ENCODE data around the gene CHD9.
"Not testable (repeated sequence)": the region's sequence is repeated elsewhere in the genome, so short reads cannot be mapped to it uniquely, and the experiment has no call there.

The CHD9 gene

DNA sequence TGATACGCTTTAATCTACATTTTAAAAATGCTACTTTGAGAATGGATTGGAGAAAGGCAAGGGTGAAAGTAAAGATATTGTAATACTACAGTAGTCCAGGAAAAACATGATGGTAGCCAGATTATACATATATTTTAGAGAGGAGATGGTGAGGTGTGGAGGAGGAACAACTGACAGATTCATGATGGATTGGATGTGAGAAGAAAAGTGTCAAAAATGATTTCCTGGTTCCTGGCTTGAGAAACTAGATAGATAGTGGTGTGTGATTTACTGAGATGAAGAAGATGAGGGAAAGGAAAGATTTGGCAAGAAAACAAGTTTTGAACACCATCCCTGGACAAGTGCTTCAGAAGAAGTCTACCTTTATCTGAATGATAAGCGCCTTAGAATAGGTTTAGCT lies 80.5 kb downstream of the CHD9 start:
- DNase-seq: no peak

DNA sequence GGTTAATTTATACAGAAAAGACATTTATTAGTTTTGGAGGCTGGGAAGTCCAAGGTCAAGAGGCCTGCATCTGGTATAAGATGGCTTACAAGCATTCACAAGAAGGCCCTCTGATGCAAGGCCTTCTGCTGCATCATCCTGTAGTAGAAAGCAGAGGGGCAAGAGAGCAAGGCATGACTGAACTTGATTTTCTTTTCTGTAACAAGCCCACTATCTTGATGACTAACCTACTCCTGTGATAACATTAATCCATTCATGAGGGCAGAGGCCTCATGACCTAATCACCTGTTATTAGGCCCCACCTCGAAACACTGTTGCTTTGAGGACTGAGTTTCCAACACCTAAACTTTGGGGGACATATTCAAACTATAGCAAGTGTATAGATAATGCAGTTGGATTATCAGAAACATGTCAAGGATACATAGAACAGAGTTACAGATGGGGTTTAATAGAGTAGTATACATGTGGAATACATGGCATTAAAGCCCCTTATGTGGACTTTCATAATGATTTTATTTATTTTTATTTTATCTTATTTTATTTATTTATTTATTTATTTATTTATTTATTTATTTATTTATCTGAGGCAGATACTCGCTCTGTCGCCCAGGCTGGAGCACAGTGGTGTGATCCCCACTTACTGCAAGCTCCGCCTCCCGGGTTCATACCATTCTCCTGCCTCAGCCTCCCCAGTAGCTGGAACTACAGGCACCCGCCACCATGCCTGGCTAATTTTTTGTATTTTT lies 88.2 kb downstream of the CHD9 start:
- DNase-seq: no peak

DNA sequence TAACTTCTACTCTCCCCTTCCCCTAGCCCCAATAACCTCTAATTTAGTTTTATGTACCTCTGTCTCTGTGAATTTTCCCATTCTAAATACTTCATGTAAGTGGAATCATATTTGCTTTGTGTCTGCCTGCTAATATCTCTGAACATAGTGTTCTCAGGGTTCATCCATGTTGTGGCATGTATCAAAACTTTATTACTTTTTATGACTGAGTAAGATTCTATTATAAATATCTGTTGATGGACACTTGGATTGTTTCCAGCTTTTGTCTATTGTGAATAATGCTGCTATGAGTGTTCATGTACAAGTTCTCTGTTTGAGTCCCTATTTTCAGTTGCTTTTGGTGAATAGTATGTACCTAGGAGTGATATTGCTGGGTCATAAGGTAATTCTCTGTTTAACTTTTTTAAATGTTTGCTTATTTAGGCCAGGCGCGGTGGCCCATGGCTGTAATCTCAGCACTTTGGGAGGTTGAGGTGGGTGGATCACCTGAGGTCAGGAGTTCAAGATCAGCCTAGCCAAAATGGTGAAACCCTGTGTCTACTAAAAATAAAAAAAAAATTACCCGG lies 92.8 kb downstream of the CHD9 start:
- no peak for DNase-seq

DNA sequence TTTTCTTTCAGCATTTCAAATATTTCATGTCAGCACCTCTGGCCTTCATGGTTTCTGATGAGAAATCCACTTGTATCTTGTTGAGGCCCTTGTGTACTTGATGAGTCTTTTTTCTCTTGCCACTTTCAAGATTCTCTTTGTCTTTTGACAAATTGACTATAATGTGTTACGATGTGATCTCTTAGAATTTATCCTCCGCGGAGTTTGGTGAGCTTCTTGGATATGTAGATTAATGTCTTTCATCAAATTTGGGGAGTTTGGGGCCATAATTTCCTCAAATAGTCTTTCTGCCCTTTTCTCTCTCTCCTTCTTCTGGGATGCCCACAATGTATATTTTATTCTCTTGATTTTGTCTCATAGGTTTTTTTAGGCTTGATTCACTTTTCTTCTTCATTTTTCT lies 96.0 kb downstream of the CHD9 start:
- no peak for DNase-seq

DNA sequence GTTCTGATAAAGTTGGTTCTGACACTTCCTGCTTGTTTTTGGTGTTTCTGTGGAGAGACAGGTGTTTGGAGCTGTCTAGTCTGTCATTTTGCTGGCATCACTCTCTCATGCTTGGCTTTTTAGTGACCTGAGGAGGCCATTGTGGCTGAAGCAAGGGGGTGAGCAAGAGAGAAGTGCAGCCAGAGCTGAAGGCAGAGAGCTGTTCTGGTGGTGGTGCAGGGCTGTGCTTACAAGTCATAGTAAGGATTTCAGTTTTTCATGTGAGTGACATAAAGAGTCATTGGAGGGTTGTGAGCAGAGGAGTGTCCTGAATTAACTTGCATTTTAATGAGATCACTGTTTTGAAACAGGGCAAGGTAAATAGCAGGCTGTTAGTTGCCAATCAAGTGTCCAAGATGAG lies 97.5 kb downstream of the CHD9 start:
- no peak for DNase-seq

DNA sequence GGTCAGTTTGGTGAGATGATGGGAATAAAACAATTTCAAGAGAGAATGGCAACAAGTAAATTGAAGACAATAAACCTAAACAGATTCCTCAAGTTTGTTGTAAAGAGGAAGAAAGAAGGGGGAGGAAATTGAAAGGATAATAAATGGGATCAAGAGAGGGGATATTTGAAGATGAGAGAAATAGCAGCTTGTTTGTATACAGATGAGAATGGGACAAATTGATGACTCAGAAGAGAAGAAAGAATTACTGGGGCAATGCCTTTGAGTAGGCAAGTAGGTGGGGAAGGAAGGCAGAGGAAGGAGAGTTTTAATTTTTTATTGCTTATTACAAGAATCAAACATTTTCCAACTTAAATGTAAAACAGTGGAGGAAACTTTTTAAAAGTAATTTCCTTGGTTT lies 98.3 kb downstream of the CHD9 start:
- no peak for DNase-seq

DNA sequence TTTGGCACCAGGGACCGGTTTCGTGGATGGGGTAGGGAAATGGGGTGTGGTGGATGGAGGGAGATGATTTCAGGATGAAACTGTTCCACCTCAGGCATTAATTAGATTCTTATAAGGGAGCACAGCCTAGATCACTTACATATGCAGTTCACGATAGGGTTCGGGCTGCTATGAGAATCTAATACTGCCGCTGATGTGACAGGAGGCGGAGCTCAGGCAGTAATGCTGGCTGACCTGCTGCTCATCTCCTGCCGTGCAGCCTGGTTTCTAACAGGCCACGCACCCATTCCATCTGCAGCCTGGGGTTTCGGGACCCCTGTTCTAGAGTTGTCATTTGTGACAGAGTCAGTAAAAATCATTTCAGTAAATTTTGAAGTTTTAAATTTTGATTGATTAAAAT lies 99.7 kb downstream of the CHD9 start:
- DNase-seq: no peak

DNA sequence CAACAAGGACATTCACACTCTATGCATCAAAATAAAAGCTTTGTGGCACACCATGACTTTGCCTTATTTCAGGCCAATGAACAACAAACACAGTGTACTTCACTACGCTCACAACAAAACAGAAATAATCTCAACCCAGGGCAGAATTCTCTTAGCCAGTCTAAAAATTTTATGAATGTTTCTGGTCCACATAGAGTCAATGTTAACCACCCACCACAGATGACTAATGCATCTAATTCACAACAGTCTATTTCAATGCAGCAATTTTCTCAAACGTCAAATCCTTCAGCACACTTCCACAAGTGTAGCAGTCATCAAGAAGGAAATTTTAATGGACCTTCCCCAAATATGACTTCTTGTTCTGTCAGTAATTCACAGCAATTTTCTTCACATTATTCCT lies 101.7 kb downstream of the CHD9 start:
- no peak for DNase-seq

DNA sequence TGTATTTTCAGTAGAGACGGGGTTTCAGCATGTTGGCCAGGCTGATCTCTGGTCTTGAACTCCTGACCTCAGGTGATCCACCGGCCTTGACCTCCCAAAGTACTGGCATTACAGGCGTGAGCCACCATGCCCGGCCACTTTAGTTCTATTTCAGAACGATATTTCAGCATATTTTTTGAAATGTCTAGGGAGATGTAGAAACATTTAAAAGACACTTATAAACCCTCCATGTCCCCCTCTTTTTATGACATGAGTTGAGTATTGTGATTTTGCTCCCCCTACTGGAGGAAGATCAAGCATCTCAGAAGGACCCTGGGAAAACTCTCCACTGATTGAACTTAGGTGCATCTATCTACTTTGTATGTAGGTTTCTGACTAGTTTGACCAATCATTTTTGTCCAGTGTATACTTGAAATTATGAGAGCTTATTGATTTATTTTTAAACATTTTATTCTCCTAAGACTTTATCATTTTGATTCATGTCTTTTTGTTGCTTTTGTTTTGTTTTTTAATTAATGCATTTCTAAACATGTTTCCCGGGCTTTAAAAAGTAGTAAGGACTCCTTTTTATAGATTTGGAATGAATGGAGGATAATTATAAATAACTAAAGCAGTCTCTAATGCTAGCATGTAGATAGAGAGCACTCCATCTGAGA lies 105.1 kb downstream of the CHD9 start:
- peak; percentile 29 for DNase-seq

DNA sequence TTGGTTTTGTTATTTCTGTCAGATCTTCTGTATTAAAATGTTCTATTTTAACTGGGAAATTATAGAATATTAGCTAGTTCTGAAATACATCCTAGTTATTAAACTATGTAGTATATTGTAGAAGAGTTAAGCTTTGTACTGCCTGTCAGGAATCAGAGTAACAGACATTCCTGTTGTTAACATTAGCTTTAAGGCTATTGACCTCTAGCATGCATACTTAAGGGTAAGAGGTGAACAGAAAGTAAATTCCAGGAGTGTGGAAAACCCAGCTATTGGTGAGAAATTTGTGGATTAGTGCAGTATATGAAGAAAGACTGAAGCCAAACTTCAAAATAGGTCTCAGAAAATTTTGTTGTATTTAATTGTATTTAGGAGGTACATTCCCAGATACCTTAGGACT lies 111.3 kb downstream of the CHD9 start:
- DNase-seq: no peak

DNA sequence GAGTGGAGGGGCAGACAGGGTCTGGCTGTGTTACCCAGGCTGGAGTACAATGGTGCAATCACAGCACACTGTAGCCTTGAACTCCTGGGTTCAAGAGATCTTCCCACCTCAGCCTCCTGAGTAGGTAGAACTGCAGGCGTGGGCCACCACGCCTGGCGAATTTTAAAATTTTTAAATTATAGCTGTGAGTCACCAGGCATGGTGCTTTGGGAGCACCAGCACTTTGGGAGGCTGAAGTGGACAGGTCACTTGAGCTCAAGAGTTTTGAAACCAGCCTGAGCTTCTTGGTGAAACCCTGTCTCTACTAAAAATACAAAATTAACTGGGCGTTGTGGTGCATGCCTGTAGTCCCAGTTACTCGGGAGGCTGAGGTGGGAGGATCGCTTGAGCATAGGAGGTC lies 114.0 kb downstream of the CHD9 start:
- DNase-seq: no peak

DNA sequence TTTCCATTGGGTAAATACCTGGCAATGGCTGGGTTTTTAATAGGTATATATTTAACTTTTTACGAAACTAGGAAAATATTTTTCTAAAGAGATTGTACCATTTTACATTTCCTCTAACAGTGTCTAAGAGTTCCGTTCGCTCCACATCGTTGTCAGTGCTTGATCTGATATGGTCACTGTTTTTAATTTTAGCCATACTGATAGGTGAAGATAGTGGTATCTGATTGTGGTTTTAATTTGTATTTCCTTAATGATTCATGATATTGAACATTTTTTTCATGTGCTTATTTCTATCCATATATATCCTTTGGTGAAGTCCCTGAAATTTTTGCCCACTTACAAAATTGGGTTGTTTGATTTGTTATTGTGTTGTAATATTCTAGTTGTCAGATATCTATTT lies 117.7 kb downstream of the CHD9 start:
- DNase-seq: no peak

DNA sequence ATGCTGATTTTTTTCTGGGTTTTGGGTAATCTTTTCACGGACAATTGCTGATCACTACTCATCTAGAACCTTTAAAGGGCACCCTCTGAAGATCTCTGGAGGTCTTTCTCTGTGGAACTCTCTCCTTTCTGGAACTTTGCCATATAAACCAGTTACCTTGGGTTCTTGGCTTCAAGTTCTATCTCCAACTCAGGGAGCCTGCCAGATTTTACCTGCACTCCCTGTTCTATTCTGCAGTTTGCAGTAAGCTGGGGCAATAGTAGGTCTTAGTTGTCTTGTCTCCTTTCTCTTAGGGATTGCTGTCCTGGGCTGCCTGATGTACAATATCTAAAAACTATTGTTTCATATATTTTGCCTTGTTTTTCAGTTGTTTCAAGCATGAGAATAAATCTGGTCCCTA lies 120.3 kb downstream of the CHD9 start:
- no peak for DNase-seq

DNA sequence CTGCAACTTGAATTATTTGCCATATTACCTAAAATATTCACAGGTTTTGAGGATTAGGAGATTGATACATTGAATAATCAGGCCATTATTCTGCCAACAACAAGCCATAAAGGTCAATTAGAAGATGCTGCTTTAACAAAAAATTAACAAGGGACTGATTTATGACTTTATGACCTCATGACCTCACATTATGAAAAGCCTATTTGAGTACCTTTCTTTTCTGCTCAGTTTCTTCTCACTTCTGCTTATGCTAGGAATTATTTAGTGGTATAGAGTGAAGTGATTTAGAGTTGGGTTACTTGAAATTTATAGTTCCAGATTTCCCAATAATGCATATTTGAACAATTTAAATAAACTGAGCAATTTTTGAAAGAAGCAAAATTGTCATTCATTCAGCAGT lies 121.6 kb downstream of the CHD9 start:
- DNase-seq: no peak

DNA sequence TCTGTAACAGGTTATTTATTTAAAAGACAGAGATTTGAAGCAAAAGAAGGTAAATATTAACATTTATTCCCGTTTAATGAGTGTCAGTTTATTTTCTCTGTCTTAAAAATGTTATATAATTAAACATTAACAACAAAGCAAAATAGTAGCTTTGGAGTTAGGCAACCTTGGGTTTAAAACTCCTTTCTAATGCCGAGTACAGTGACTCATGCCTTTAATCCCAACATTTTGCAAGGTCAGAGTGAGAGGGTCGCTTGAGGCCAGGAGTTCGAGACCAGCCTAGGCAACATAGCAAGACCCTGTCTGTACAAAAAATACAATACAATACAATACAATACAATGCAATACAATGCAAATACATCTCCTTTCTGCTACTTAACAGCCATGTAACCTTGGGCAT lies 128.7 kb downstream of the CHD9 start:
- DNase-seq: no peak

DNA sequence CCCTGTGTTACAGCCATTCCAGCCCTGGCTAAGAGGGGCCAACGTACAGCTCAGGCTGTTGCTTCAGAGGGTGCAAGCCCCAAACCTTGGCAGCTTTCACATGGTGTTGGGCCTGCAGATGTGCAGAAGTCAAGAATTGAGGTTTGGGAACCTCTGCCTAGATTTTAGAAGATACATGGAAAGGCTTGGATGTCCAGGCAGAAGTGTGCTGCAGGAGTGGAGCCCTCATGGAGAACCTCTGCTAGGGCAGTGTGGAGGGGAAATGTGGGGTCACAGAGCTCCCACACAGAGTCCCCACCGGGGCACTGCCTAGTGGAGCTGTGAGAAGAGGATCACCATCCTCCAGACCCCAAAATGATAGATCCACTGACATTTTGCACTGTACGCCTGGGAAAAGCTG lies 130.9 kb downstream of the CHD9 start:
- not testable (repeated sequence) for DNase-seq

DNA sequence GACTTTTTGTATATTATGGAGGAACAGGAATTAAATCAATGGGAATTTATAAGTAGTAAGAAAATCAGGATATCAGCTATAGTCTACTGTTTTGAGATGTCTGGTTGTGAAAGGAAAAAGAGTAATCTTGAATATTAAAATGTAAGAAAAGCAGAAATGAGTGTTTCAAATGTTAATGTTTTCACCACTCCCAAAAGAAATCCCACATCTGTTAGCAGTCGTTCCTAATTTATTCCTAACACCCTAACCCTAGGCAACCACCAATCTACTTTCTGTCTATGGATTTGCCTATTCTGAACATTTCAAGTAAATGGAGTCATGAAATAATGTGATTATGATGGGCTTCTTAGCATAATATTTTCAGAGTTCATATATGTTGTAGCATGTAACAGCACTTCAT lies 133.0 kb downstream of the CHD9 start:
- no peak for DNase-seq

DNA sequence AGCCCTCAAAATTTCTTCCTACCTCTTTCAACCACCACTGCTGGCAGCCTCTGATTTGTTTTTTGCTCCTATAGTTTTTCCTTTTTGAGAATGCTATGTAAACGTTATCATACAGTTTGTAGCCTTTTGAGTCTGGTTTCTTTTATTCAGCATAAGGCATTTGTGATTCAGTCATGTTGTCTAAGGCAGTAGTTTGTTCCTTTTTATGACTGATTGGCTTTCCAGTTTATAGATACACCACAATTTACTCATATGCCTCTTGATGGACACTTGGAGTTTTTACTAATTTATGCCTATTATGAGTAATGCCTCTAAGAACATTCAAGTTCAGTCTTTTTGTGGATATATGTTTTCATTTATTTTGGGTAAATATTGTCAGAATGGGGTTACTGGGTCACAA lies 136.6 kb downstream of the CHD9 start:
- no peak for DNase-seq

DNA sequence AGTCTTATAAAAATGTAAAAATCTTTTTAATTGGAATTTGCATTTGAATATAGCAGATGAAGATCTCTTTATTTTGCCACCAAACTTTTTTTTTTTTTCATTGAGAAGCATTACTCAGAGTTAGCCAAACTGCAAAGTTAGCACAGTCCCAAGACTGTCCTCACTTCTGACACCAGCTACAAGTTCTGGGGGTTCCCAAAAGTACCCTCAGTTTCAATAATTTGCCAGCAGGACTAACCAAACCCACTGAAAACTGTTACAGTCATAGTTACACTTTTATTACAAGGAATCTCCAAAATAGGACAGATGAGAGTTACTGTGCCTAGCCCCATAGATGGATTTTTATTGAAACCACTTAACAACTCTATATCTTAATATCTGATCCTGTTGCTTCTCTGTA lies 144.1 kb downstream of the CHD9 start:
- no peak for DNase-seq

DNA sequence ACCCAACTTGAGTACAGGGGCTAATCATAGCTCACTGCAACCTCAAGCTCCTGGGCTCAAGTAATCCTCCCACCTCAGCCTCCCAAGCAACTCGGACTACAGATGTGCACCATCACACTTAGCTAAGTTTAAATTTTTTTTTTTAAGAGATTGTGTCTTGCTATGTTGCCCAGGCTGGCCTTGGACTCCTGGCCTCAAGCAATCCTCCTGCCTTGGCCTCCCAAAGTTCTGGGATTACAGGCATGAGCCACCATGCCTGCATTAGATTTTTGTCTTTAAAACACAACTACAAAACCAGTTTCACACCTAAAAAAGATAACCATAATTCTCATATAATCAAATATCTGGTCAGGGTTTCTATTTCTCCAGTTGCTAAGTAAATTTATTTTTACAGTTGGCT lies 147.1 kb downstream of the CHD9 start:
- DNase-seq: no peak

DNA sequence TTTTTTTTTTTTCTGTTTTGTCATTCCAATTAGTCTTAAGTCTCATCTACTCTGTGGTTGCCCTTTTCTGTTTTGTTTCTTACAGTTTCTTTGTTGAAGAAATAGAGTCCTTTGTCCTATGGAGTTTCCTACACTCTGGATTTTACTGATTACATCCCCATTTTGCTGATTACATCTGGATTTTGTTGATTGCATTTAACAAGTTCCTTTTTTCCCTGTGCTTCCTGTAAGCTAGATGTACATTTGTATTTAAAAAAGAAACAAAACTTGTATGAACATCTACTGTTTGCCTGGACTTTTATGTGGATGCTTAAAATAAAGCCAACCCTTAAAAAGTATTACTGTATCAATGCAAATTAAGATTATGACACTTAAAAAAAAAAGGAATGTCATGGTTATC lies 147.6 kb downstream of the CHD9 start:
- DNase-seq: no peak

DNA sequence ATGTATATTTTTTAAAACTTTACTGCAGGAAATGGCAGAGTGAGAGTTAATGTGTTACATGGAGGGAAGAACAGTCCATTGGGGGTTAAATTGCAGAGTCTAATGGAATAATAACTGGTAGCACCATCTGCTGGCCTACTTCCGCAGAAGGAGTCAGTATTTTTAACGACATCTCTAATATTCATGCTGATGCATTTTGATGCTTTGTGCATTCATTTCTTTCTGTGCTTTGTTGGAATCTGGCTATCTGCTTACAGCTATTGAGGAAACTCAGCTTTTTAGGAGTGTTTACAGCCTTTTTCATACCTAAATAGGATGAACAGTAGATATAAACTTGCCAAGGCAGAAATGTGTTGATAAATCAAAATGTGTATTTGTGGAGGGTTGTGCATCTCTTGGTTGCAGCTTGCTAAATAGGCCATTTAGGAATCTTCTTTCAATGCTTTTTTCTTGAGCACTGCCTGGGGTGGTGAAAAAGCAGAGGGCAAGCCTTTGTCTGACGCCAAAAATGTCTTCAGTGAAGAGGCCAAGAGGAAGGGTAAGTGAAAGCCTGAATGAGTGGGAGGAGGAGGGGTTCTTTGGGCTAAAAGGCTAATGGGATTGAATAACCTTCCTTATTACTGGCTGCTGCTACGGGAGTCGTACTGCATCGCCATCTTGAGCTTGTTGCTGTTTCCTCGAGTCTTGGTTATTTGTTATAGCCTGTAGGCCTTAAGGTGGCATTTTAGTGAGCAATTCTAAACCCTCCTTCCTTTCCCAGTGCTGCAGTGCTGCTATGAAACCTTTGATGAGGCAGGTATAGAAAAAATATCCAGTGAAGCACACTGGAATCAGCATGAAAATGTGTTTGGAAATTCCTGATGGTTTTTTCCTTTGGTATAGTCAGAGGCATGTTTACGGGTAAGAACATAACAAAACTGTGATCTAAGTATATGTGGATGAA lies 153.3 kb downstream of the CHD9 start:
- peak; percentile 50 for DNase-seq

DNA sequence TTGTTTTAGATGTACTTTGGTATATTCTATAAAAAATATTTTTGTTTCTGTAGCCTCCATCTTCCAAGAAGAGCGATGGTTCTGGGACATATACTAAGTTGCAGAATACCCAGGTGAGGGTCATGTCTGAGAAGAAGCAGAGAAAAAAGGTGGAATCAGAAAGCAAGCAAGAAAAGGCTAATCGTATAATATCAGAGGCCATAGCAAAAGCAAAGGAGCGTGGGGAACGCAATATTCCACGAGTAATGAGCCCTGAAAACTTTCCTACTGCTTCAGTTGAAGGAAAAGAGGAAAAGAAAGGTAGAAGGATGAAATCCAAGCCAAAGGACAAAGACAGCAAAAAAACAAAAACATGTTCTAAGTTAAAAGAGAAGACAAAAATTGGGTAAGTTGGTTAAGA lies 154.6 kb downstream of the CHD9 start:
- no peak for DNase-seq

DNA sequence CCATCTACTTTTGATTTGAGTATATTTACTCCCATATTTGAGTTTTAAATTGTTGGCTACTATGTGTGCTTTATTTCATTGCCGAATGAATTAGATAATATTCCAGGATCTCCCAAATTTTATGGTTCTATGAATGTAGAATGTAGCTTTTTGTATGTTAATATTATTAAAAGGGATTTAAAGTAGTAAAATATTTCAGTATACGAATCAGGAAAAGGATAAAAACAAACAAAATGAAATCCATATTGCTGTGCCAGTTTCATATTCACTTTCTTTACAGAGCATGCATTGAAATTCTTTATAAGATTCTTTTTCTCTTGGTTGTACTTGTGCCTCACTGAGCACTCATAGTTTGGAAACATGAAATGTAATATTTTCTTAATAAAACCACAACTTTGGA lies 155.1 kb downstream of the CHD9 start:
- no peak for DNase-seq

Measured in amniotic stem cell (primary cell).